Measurements from ENCODE around the gene SMDT1.
"Not testable (repeated sequence)": the region's sequence is repeated elsewhere in the genome, so short reads cannot be mapped to it uniquely, and the experiment has no call there.

- TF ChIP-seq EZH2 (IDR thresholded peaks at IDR 0.05; ENCODE audit: low read length, unreplicated experiment); CTCF (conservative IDR thresholded peaks at IDR 0.05; ENCODE audit: low read depth, low read length): not testable (repeated sequence)
These were observed 24.9 kb downstream of the SMDT1 start for GRCh38 chr22:42104332-42104860.

All from PC-3 (cell line).